ENCODE results near the gene ZBTB8A.

ZBTB8A gene

DNA sequence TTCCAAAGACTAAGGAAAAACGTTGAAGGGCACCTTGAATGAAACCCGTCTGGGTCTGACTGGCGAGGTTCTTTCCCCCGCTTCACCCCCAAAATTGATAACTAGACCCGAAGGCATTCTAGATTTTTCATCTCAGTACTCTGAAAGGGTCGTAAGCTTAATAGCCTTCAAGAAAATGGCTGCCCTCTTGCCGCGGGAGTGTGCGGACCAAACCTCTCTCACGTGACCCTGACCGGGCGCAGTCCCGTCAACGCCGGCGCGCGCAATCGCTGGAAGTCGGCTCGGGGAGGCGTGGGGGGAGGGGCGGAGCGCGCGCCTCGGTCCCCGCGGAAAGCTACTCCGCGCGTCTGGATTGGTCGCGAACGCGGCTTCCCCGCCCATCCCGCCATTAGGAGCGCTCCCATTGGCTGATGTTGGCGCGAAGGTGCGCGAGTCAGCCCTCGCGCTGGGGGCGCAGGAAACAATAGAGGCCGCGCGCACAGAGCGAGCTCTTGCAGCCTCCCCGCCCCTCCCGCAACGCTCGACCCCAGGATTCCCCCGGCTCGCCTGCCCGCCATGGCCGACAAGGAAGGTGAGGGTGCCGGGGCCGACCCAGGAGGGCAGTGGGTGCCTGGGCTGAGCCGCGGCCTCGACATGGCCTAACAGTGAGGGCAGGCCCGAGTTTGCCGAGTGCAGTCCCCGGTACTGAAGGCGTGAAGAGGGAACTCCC, 111.7 kb downstream of the ZBTB8A start, which contains the start of gene RBBP4:
Gene RBBP4, plus strand, starts transcription at position 457 of the 709 bp plus-strand sequence. Its CDS starts 99 bp downstream, at position 556.
- H3K4me2 ChIP-seq = peak within 1 kb of the TSS; percentile 93
- H3K27me3 ChIP-seq = no peaks in the 10 kb centered on the region
- H3K4me1 ChIP-seq = peaks cover 59% of the 10 kb centered on the region
- no peaks in the 10 kb centered on the region for H3K9me3 ChIP-seq
- TF ChIP-seq Cebpa-rat (IDR thresholded peaks at IDR 0.05) = no peak
- H3K36me3 ChIP-seq = peaks cover 44% of the 10 kb centered on the region
- peak within 1 kb of the TSS; percentile 99 for H3K9ac ChIP-seq
- peaks cover 38% of the 10 kb centered on the region for H4K20me1 ChIP-seq
- H3K4me3 ChIP-seq = peak within 1 kb of the TSS; percentile 83
- H3K27ac ChIP-seq = peak within 1 kb of the TSS; percentile 99

- TF ChIP-seq Cebpa-rat (IDR thresholded peaks at IDR 0.05) = no peak
These were observed 112.3 kb downstream of the ZBTB8A start for GRCh38 chr1:32651461-32652073.

DNA sequence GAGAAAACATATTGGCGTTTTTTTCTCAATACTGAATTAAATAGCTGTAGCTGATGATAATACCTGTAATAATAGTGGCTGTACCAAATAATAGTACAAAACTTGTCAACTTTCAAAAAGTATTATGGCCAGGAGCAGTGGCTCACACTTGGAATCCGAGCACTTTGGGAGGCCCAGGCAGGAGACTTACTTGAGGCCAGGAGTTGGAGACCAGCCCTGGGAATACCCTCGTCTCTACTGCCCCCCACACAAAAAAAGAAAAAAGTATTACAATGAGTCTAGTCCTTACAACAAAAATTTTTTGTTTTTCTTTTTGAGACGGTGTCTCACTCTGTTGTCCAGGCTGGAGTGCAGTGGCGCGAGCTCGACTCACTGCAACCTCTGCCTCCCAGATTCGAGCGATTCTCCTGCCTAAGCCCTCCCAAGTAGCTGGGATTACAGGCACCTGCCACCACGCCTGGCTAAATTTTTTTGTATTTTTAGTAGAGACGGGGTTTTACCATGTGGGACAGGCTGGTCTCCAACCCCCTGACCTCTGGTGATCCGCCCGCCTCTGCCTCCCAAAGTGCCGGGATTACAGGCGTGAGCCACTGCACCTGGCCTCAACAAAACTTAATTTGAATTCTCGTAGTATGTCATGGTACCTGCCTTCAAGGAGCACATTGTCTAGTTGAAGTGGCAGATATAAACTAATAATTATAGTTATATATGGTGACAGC, 113.2 kb downstream of the ZBTB8A start:
- peaks cover 52% of the 10 kb centered on the region for H3K36me3 ChIP-seq

More at GRCh38 chr1:32651461-32652073, 112.3 kb downstream of the ZBTB8A start:
- H3K27ac ChIP-seq = peak overlapping the region; percentile 99
- H3K9ac ChIP-seq = peak overlapping the region; percentile 99
- no peaks in the 10 kb centered on the region for H3K27me3 ChIP-seq
- H4K20me1 ChIP-seq = peaks cover 44% of the 10 kb centered on the region
- H3K4me1 ChIP-seq = peaks cover 66% of the 10 kb centered on the region
- H3K9me3 ChIP-seq = no peaks in the 10 kb centered on the region
- peak overlapping the region; percentile 83 for H3K4me3 ChIP-seq
- peak overlapping the region; percentile 93 for H3K4me2 ChIP-seq
- peaks cover 47% of the 10 kb centered on the region for H3K36me3 ChIP-seq

More for the DNA sequence above, 113.2 kb downstream of the ZBTB8A start:
- Histone ChIP-seq H3K9ac (peak overlapping the region; percentile 99), H3K27ac (peak overlapping the region; percentile 99), H3K4me2 (peak overlapping the region; percentile 93), H3K4me1 (peaks cover 70% of the 10 kb centered on the region), H3K27me3 (no peaks in the 10 kb centered on the region), H3K9me3 (no peaks in the 10 kb centered on the region), H4K20me1 (peaks cover 53% of the 10 kb centered on the region), H3K4me3 (peak overlapping the region; percentile 83)
- no peak for TF ChIP-seq Cebpa-rat (IDR thresholded peaks at IDR 0.05)
